ENCODE results near the gene PRELP. TPM values are rescaled to one million over a fixed set of nuclear protein-coding genes. Genes with fewer than 3 reads are reported as not detected.

The PRELP gene
- total and polyA plus RNA-seq, 2 donors (not counting 1 experiment from before 2014, with no cell fraction given): not detected

- Mint-ChIP-seq H3K4me3 (no peak overlapping the region), H3K9me3 (ENCODE audit: insufficient read depth) (no peaks in the 10 kb centered on the region), H3K27me3 (peaks cover 21% of the 10 kb centered on the region), H3K4me1 (peaks cover 9% of the 10 kb centered on the region), H3K27ac (no peak overlapping the region)
- WGBS (ENCODE audit: insufficient coverage): 93% methylated on average over 3 of the region's 9 CpGs
- Histone ChIP-seq H3K4me2 (replicated peaks; ENCODE audit: low read depth, low read length, poor library complexity, severe bottlenecking) (no peak overlapping the region), H3K27me3 (replicated peaks in 1 of 4; ENCODE audit: control extremely low read depth in 1 of 4, control insufficient read depth in 3 of 4, insufficient read depth in 4 of 4, low read length in 3 of 4) (peaks cover 0 to 9% (median 0%) of the 10 kb centered on the region in 4 experiments), H3K9ac (ENCODE audit: low read length) (no peak overlapping the region), H3K9me3 (ENCODE audit: control extremely low read depth in 1 of 3, control insufficient read depth in 2 of 3, insufficient read depth in 1 of 3, low read length in 2 of 3) (no peaks in the 10 kb centered on the region), H3K27ac (ENCODE audit: low read length in 2 of 2) (no peak overlapping the region), H3K4me3 (ENCODE audit: control extremely low read depth in 1 of 5, extremely low read depth in 1 of 5, insufficient read depth in 1 of 5, low read depth in 2 of 5, low read length in 4 of 5) (no peak overlapping the region), H4K20me1 (ENCODE audit: control insufficient read depth, insufficient read depth, low read length, poor library complexity, severe bottlenecking) (no peaks in the 10 kb centered on the region), H3K4me1 (ENCODE audit: control insufficient read depth in 2 of 2, insufficient read depth in 2 of 2, low read length in 2 of 2) (peaks cover 0 to 10% of the 10 kb centered on the region in 2 donors), H3K79me2 (ENCODE audit: control insufficient read depth, insufficient read depth, low read length) (no peaks in the 10 kb centered on the region), H2AFZ (ENCODE audit: insufficient read depth, low read depth, low read length, poor library complexity, severe bottlenecking) (no peak overlapping the region), H3K36me3 (replicated peaks in 1 of 2; ENCODE audit: control extremely low read depth in 1 of 2, control insufficient read depth in 1 of 2, extremely low read depth in 1 of 2, insufficient read depth in 2 of 2, low read length in 1 of 2) (no peaks in the 10 kb centered on the region)
- no peak for TF ChIP-seq CTCF (IDR thresholded peaks at IDR 0.05)
- TF ChIP-seq EZH2 (IDR thresholded peaks at IDR 0.05; ENCODE audit: borderline replicate concordance, insufficient read depth, low read depth, low read length, poor library complexity, severe bottlenecking): no peak
- ATAC-seq (ENCODE audit: low read depth) (no peak), DNase-seq (no peak)
- intact Hi-C loops (cut with micrococcal nuclease): no loop called here
- CTCF ChIA-PET: interaction anchor here (12.0 to 18.7 kb wide), 2 partner anchors 150 to 224 kb away, joined by 315 to 511 read pairs; no protein-coding TSS in a partner anchor
- POLR2A ChIA-PET: no interaction called here
Observed at GRCh38 chr1:203491664-203492063, 16.1 kb downstream of the PRELP start.

- Mint-ChIP-seq H3K27me3 (peaks cover 21% of the 10 kb centered on the region), H3K4me3 (no peak overlapping the region), H3K4me1 (peaks cover 9% of the 10 kb centered on the region), H3K27ac (no peak overlapping the region), H3K9me3 (ENCODE audit: insufficient read depth) (no peaks in the 10 kb centered on the region)
- TF ChIP-seq CTCF (IDR thresholded peaks at IDR 0.05) (no peak), EZH2 (IDR thresholded peaks at IDR 0.05; ENCODE audit: borderline replicate concordance, insufficient read depth, low read depth, low read length, poor library complexity, severe bottlenecking) (no peak)
- WGBS (ENCODE audit: insufficient coverage): 75% methylated on average over 7 of the region's 8 CpGs
- Histone ChIP-seq H3K4me2 (replicated peaks; ENCODE audit: low read depth, low read length, poor library complexity, severe bottlenecking) (no peak overlapping the region), H3K27me3 (replicated peaks in 1 of 4; ENCODE audit: control extremely low read depth in 1 of 4, control insufficient read depth in 3 of 4, insufficient read depth in 4 of 4, low read length in 3 of 4) (peaks cover 0 to 9% (median 0%) of the 10 kb centered on the region in 4 experiments), H3K9ac (ENCODE audit: low read length) (no peak overlapping the region), H3K9me3 (ENCODE audit: control extremely low read depth in 1 of 3, control insufficient read depth in 2 of 3, insufficient read depth in 1 of 3, low read length in 2 of 3) (no peaks in the 10 kb centered on the region), H3K27ac (ENCODE audit: low read length in 2 of 2) (no peak overlapping the region), H2AFZ (ENCODE audit: insufficient read depth, low read depth, low read length, poor library complexity, severe bottlenecking) (no peak overlapping the region), H4K20me1 (ENCODE audit: control insufficient read depth, insufficient read depth, low read length, poor library complexity, severe bottlenecking) (no peaks in the 10 kb centered on the region), H3K79me2 (ENCODE audit: control insufficient read depth, insufficient read depth, low read length) (no peaks in the 10 kb centered on the region), H3K4me1 (ENCODE audit: control insufficient read depth in 2 of 2, insufficient read depth in 2 of 2, low read length in 2 of 2) (peaks cover 0 to 10% of the 10 kb centered on the region in 2 donors), H3K4me3 (ENCODE audit: control extremely low read depth in 1 of 5, extremely low read depth in 1 of 5, insufficient read depth in 1 of 5, low read depth in 2 of 5, low read length in 4 of 5) (no peak overlapping the region), H3K36me3 (replicated peaks in 1 of 2; ENCODE audit: control extremely low read depth in 1 of 2, control insufficient read depth in 1 of 2, extremely low read depth in 1 of 2, insufficient read depth in 2 of 2, low read length in 1 of 2) (no peaks in the 10 kb centered on the region)
- ChIA-PET CTCF (interaction anchor here (12.0 to 18.7 kb wide), 2 partner anchors 151 to 224 kb away, joined by 315 to 511 read pairs; no protein-coding TSS in a partner anchor), POLR2A (no interaction called here)
- intact Hi-C loops (cut with micrococcal nuclease): no loop called here
- DNase-seq (no peak), ATAC-seq (ENCODE audit: low read depth) (no peak)
Observed at GRCh38 chr1:203492082-203492747, 16.6 kb downstream of the PRELP start.

All from B cell (primary cell).